GM10248 (cell line): Measurements from ENCODE around the gene TRIM9.
A peak's percentile ranks its signal among the peaks of the same experiment; 100 is the strongest.
"Not testable (repeated sequence)": the region's sequence is repeated elsewhere in the genome, so short reads cannot be mapped to it uniquely, and the experiment has no call there.

Source experiments
- CTCF ChIA-PET: fragments of 300-600 bp; sonication (Branson Sonifier 250); formaldehyde crosslinking; extraction: SDS; loops from one replicate; lab custom pipeline; 2021; ENCODE audit warnings: antibody characterized with exemption; lab: Yijun Ruan, JAX
- POLR2A ChIA-PET: fragments of 350-650 bp; sonication (Branson Sonifier 250); formaldehyde crosslinking; extraction: SDS; loops from one replicate; lab custom pipeline; 2020; ENCODE audit warnings: antibody characterized with exemption; lab: Yijun Ruan, JAX
- DNase-seq: peaks from one replicate; pipeline ENCODE4 v3.0.0; 2012; ENCODE audit errors: extremely low spot score
- CTCF ChIP-seq: IDR thresholded peaks from 2 replicates; pipeline ENCODE4 v1.5.1; 2012; ENCODE audit warnings: mild to moderate bottlenecking, low read depth; ENCODE audit errors: extremely low read depth, missing control alignments, control extremely low read depth

The TRIM9 gene

GRCh38 chr14:50964683-50965390 is 130.1 kb downstream of the TRIM9 start:
- ChIA-PET POLR2A (interaction anchor here (0.5 kb wide), 1 partner anchor 335 kb away, joined by 3 read pairs; no protein-coding TSS in a partner anchor), CTCF (interaction anchor here (0.7 to 1.7 kb wide), 4 partner anchors 9 to 83 kb away, joined by 3 to 5 read pairs (median 3); no protein-coding TSS in a partner anchor)
- TF ChIP-seq CTCF: no peak
- no peak for DNase-seq

- no peak for TF ChIP-seq CTCF
- no peak for DNase-seq
- ChIA-PET POLR2A (interaction anchor here (0.5 kb wide), 1 partner anchor 336 kb away, joined by 3 read pairs; no protein-coding TSS in a partner anchor), CTCF (interaction anchor here (0.7 to 2.8 kb wide), 4 partner anchors 8 to 84 kb away, joined by 3 to 10 read pairs (median 4); no protein-coding TSS in a partner anchor)
Observed at GRCh38 chr14:50963919-50964318, 131.0 kb downstream of the TRIM9 start.

- TF ChIP-seq CTCF: no peak
- CTCF ChIA-PET: interaction anchor here (1.3 to 2.8 kb wide), 2 partner anchors 8 to 17 kb away, joined by 3 to 10 read pairs; no protein-coding TSS in a partner anchor
- DNase-seq: no peak
- POLR2A ChIA-PET: no interaction called here
Observed at GRCh38 chr14:50961605-50962221, 133.2 kb downstream of the TRIM9 start.

GRCh38 chr14:50957296-50957695 is 137.6 kb downstream of the TRIM9 start:
- ChIA-PET CTCF (interaction anchor here (1.0 to 1.1 kb wide), 2 partner anchors 10 to 32 kb away, joined by 3 to 4 read pairs; no protein-coding TSS in a partner anchor), POLR2A (no interaction called here)
- DNase-seq: no peak
- no peak for TF ChIP-seq CTCF

GRCh38 chr14:50956421-50956820 is 138.5 kb downstream of the TRIM9 start:
- CTCF ChIA-PET, POLR2A ChIA-PET, DNase-seq: not testable (repeated sequence)

GRCh38 chr14:50955373-50956043 is 139.4 kb downstream of the TRIM9 start:
- no peak for TF ChIP-seq CTCF

More at GRCh38 chr14:50955373-50956043, 139.4 kb downstream of the TRIM9 start:
- peak; percentile 33 for DNase-seq
- ChIA-PET CTCF (interaction anchor here (0.8 to 1.2 kb wide), 3 partner anchors 9 to 12 kb away, joined by 3 read pairs; partner anchors contain the start of gene PYGL), POLR2A (no interaction called here)
